ENCODE results near the gene SMIM7. TPM values are rescaled to one million over a fixed set of nuclear protein-coding genes. Genes with fewer than 3 reads are reported as not detected.

SMIM7 gene
- total RNA-seq, 2 experiments from 2014 or later = 44.3 to 47.4 TPM

- DNase-seq = no peak
- CTCF ChIA-PET = no interaction called here
- Mint-ChIP-seq H3K27ac (no peak overlapping the region), H3K36me3 (ENCODE audit: low read depth) (no peaks in the 10 kb centered on the region), H3K9me3 (no peaks in the 10 kb centered on the region), H3K4me3 (no peak overlapping the region), H3K27me3 (no peaks in the 10 kb centered on the region), H3K4me1 (ENCODE audit: low read depth) (no peaks in the 10 kb centered on the region)
- Histone ChIP-seq H3K9me3 (ENCODE audit: control insufficient read depth in 1 of 2, insufficient read depth in 1 of 2, low read length in 2 of 2) (no peaks in the 10 kb centered on the region), H3K27me3 (ENCODE audit: control insufficient read depth in 1 of 2, insufficient read depth in 2 of 2, low read length in 2 of 2) (no peaks in the 10 kb centered on the region), H3K36me3 (ENCODE audit: insufficient read depth, low read length) (no peaks in the 10 kb centered on the region), H3K4me3 (ENCODE audit: low read length) (no peak overlapping the region), H3K4me1 (ENCODE audit: insufficient read depth, low read length) (no peaks in the 10 kb centered on the region), H3K27ac (ENCODE audit: low read depth in 1 of 2, low read length in 2 of 2) (no peak overlapping the region)
- no peak for TF ChIP-seq CTCF (IDR thresholded peaks at IDR 0.05)
- intact Hi-C loops (cut with DNase I, micrococcal nuclease) = no loop called here
- POLR2A ChIA-PET = no interaction called here
- no peak for ATAC-seq (ENCODE audit: poor library complexity)
Observed at GRCh38 chr19:16698914-16699313, 39.0 kb upstream of the SMIM7 start.

DNA sequence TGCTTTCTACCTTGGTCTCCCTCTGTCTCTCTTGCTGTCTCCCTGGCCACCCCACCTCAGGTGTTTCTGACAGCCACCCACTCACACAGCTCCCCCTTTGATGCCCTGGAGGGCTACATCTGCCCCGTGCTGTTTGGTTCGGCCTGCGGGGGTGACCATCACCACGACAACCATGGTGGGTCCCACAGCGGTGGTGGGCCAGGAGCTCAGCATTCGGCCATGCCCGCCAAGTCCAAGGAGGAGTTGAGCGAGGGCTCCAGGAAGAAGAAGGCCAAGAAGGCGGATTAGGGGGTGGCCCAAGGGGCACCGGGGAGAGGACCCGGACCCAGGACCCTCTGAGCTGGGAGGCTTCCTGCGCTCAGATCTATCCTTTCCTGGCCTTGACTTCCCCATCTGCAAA, 28.1 kb upstream of the SMIM7 start:
- ChIA-PET CTCF (no interaction called here), POLR2A (interaction anchor here (1.1 kb wide), 1 partner anchor 12 kb away, joined by 3 read pairs; no protein-coding TSS in a partner anchor)
- Mint-ChIP-seq H3K9me3 (peaks cover 3% of the 10 kb centered on the region), H3K27ac (no peak overlapping the region), H3K36me3 (ENCODE audit: low read depth) (no peaks in the 10 kb centered on the region), H3K27me3 (no peaks in the 10 kb centered on the region), H3K4me3 (no peak overlapping the region), H3K4me1 (ENCODE audit: low read depth) (no peaks in the 10 kb centered on the region)
- Histone ChIP-seq H3K36me3 (ENCODE audit: insufficient read depth, low read length) (no peaks in the 10 kb centered on the region), H3K4me1 (ENCODE audit: insufficient read depth, low read length) (no peaks in the 10 kb centered on the region), H3K27me3 (ENCODE audit: control insufficient read depth in 1 of 2, insufficient read depth in 2 of 2, low read length in 2 of 2) (no peaks in the 10 kb centered on the region), H3K4me3 (ENCODE audit: low read length) (no peak overlapping the region), H3K27ac (ENCODE audit: low read depth in 1 of 2, low read length in 2 of 2) (no peak overlapping the region), H3K9me3 (ENCODE audit: control insufficient read depth in 1 of 2, insufficient read depth in 1 of 2, low read length in 2 of 2) (peaks cover 0 to 12% of the 10 kb centered on the region in 2 experiments)
- DNase-seq (no peak), ATAC-seq (ENCODE audit: poor library complexity) (no peak)
- intact Hi-C loops (cut with DNase I, micrococcal nuclease) = no loop called here
- no peak for TF ChIP-seq CTCF (IDR thresholded peaks at IDR 0.05)

DNA sequence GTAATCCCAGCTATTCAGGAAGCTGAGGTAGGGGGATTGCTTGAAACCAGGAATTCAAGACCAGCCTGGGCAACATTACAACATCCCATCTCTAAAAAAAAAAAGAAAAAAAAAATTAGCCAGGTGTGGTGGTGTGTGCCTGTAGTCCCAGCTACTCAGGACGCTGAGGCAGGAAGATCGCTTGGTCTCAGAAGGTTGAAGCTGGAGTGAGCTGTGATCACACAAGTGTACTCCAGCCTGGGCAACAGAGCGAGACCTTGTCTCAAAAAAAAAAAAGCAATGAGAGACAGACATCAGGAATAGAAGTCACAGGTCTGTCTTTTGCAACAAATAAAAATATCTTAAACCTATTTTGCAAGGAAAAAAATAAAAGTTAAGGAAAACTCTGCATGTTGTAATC, 24.3 kb upstream of the SMIM7 start:
- Mint-ChIP-seq H3K4me1 (ENCODE audit: low read depth) (no peaks in the 10 kb centered on the region), H3K27me3 (no peaks in the 10 kb centered on the region), H3K36me3 (ENCODE audit: low read depth) (no peaks in the 10 kb centered on the region), H3K4me3 (no peak overlapping the region), H3K9me3 (peaks cover 3% of the 10 kb centered on the region), H3K27ac (no peak overlapping the region)
- Histone ChIP-seq H3K27me3 (ENCODE audit: control insufficient read depth in 1 of 2, insufficient read depth in 2 of 2, low read length in 2 of 2) (no peaks in the 10 kb centered on the region), H3K36me3 (ENCODE audit: insufficient read depth, low read length) (no peaks in the 10 kb centered on the region), H3K4me3 (ENCODE audit: low read length) (no peak overlapping the region), H3K4me1 (ENCODE audit: insufficient read depth, low read length) (no peaks in the 10 kb centered on the region), H3K9me3 (ENCODE audit: control insufficient read depth in 1 of 2, insufficient read depth in 1 of 2, low read length in 2 of 2) (peaks cover 12 to 15% of the 10 kb centered on the region in 2 experiments), H3K27ac (ENCODE audit: low read depth in 1 of 2, low read length in 2 of 2) (no peak overlapping the region)
- no peak for TF ChIP-seq CTCF (IDR thresholded peaks at IDR 0.05)
- DNase-seq = no peak
- CTCF ChIA-PET = no interaction called here
- intact Hi-C loops (cut with DNase I, micrococcal nuclease) = no loop called here
- POLR2A ChIA-PET = no interaction called here
- no peak for ATAC-seq (ENCODE audit: poor library complexity)
